NCI-H2196 (cell line): Measurements from ENCODE around the gene ADAMTS1.
"Not testable (repeated sequence)": the region's sequence is repeated elsewhere in the genome, so short reads cannot be mapped to it uniquely, and the experiment has no call there.

Experiments used
- DNase-seq: peaks from one replicate; lab custom pipeline; 2025; ENCODE audit not compliant: unreplicated experiment; lab: John Stamatoyannopoulos, UW

ADAMTS1 gene

DNA sequence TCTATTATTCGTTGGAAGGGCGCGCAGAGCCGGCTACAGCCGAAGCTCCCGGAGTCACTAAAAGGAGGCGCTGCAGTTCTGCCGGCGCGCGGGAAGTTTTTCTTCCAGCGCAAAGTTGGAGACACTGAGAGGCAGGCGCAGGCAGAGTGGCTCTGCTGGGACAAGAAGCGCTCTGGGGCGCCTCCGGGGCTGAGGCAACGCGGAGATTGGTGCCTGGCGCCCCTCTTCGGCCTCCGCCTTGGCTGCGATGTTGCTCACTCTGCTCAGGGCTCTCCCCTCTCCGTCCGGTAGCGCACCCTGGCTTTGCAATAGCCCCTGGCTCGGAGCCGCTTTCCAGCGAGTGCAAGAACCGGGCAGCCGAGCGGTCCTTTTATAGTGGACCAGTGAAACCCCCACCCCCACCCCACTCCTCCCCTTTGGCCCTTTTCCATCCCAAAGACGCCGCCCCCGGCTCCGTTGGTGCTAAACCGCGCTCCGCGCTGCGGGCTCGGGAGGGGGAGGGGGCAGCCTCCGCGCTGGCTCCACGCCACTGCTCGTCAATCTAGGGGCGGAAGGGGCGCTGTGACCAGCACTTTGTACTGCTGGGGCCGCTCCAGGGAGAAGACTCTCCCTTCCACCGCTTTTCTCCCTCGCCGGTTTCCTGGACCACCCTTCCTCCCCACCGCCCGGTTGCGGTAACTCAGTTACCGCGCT, at the start of gene ADAMTS1:
Gene ADAMTS1 (minus strand): TSS at position 344 of the 693 bp plus-strand sequence. CDS start 455 bp downstream, outside the sequence.
- DNase-seq, result no peak

DNA sequence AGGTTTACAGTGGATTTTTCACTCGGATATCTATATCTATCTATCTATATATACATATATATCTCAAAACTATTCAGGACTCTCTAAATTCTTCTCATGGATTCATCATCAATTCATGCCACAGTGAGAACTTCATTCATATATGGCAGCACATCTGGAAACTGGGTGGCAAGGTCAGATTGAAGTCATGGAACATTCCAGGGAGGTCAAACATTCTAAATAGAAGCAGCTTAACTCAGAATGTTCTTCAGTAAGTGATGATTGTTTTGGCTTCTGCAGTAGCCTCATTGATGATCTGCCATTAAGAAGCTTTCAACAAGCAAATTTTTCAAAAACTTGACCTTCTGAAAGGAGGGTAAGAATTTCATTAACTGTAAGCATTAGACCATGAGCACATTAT, 46.9 kb upstream of the ADAMTS1 start:
- DNase-seq, result no peak

GRCh38 chr21:26888931-26889330, 43.7 kb upstream of the ADAMTS1 start:
- DNase-seq, result no peak

GRCh38 chr21:26888256-26888655, 43.0 kb upstream of the ADAMTS1 start:
- no peak for DNase-seq

DNA sequence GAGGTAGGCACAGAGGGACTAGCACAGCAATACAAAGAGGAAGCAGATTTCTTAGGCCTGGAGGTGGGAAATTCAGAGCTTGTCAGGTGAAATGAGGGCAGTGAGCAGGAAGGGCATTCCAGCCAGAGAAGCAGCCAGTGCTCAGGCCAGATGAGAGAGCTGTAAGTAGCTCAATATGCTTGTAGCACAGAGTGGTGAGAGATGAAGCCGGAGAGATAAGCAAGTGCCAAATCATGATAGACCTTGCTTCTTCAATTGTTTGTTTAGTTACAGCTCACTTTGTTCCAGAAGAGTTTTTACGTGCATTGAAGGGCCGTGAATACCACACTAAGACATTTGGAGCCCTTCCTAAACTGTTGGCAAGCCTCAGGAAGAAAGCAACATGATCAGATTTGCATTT, 42.0 kb upstream of the ADAMTS1 start:
- no peak for DNase-seq

GRCh38 chr21:26884436-26884835, 39.2 kb upstream of the ADAMTS1 start:
- no peak for DNase-seq

DNA sequence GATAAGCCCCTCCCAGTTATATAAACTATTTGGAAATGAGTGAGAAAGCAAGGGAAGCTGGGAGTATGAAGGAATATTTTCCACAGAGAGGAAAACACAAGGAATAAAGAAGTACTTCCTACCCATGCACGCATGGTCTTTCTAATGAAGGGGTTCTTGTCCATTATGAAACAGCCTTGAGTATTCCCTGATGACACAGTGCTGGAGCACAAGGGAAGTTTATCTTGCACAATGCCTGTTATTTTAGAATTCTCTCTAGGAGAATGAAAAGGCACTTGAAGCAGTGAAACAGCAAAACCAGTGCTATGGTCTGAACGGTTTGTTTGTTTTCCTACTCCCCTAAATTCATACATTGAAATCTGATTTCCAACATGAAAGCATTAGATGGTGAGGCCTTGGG, 38.6 kb upstream of the ADAMTS1 start:
- DNase-seq, result no peak

DNA sequence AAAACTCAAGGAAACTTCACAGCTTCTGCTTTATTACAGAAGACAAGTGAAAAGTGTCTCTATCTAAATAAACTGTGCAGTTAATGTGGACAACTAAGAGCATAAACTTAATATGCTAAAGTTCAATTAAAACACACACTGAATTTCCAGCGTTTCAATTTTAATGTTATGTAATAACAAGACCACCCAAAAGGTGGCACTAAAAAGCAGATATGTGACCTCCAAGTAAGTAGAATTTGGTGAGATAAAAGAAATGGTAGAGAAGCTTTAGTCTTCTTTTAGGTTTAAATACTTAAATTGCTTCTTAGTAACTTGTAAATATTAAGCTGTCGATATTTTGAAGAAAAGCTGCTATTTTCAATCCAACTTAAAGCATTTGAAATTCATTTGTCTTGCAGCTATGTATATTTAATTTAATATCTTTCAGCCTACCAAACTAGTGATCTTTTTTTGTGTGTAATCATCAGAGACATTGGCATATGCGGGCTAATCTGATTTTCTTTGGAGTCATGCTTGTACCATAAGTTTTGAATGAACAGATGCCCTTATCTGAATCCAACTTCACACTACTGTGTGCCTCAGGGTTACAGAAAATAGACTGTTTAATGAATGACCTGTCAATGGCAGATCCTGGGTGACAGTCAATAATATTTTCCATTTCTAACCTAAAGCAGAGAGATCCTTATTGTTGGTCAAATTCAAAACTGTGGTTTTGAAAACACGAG, 36.5 kb upstream of the ADAMTS1 start:
- no peak for DNase-seq

DNA sequence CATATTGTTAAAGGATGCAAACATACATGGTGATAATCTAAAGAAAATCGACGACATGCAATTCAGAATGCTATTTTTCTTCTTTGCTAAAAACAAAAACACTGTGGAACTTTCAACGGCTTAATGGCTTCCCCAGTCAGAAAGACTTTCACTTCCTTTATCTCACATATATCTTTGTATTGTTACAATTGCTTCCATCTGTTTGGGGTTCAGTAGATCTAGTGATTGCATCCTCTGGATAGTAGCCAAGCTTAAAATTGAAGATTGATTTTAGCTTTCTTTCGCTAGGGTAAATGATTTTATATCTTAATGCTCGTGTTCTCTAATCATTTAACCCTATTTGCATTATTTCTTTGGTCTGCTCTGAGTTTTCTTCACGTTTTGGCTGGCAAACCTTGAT, 31.8 kb upstream of the ADAMTS1 start:
- no peak for DNase-seq

DNA sequence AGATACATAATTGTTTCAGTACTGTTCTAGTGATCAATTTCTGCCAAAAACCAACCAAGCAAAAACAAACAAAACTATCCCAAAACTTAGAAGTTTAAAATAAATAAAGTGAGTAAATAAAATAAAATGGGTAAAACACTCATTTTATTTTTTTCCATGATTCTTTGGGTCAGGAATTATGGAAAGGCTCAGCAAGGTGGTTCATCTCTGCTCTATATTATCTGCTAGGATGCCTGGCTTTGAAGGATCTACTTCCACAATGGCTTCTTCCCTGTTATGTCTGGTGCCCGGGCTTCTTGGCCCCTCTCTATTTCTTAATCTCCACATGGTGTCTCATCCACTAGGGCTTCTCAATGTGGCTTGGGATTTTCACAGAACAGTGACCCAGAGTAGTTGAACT, 29.1 kb upstream of the ADAMTS1 start:
- no peak for DNase-seq

- DNase-seq, result no peak
Measured at GRCh38 chr21:26865857-26866256, 20.6 kb upstream of the ADAMTS1 start.

DNA sequence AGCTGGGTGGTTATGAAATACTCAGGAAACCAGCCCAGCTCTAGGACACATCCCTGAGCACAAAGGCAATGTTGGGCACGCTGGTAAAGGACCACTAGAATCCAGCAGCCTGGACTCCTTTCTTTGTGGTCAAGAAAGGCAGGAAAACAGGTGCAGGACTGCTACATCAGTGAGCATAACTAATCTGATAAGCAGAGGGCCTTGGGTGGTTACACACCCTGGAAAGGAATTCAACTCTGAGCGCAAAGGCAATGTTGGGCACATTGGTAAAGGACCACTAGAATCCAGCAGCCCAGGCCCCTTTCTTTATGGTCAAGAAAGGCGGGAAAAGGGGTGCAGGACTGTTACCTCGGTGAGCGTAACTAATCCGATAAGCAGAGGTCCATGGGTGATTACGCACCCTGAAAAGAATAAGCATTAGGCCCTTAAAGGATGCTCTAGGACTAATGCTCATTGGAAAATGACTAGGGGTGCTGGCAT, 11.7 kb upstream of the ADAMTS1 start:
- DNase-seq, result not testable (repeated sequence)

DNA sequence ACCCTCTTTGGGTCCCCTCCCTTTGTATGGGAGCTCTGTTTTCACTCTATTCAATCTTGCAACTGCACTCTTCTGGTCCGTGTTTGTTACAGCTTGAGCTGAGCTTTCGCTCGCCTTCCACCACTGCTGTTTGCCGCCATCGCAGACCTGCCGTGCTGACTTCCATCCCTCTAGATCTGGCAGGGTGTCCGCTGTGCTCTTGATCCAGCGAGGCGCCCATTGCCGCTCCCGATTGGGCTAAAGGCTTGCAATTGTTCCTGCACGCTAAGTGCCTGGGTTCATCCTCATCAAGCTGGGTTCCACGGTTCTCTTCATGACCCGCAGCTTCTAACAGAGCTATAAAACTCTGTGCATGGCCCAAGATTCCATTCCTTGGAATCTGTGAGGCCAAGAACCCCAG, 9.5 kb upstream of the ADAMTS1 start:
- DNase-seq, result not testable (repeated sequence)

DNA sequence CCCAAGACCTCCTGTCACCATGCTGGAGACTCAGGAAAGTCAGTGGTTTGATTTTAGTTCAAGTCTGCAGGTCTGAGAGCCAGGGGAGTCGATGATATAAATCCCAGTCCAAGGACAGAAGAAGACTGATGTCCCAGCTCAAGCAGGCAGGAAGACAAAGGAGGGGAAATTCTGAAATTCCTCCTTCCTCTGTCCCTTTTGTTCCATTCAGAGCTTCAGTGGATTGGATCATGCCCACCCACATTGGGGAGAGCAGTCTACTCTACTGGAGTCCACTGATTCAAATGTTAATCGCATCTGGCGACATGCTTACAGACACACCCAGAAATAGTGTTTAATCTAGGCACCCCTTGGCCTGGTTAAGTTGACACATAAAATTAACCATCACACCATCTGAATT, 7.2 kb upstream of the ADAMTS1 start:
- DNase-seq, result no peak

DNA sequence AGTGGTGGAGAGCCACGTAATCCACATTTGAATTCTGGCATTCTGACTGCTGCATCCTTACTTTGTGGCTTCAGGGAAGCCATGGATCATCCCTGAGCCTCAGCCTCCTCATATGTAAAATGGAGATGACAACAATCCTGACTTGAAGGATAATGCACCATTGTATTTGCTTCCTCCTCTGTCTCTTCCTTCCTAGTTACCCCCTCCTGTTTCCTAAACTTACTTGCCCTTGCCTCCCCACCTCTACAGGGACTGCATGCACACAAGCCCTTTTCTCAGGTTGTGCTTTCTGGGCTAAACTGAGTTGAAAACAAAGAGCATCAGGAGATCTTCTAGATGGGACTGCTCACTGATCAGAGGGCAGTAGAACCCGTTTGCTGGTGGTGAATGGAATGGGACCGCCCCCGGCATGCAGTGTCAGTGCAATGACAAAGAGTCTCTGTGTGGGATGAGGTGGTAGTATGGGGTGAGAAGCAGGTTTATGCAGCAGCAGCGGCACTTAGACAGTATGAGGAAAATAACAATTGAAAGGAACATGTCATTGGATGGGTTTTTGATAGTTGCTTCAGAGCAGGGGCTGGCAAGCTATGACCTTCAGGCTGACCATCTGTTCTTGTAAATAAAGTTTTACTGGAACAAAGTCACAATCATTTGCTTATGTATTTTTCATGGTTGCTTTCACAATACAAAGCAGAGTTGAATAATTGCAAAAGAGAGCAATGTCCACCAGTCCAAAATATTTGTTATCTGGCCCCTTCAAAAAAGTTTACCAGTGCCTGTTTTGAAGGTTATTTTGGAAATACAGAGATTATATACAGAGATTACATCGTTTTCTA, 6.1 kb upstream of the ADAMTS1 start:
- DNase-seq, result no peak

GRCh38 chr21:26850116-26850643, 5.0 kb upstream of the ADAMTS1 start:
- peak; percentile 25 for DNase-seq

GRCh38 chr21:26849428-26850115, 4.4 kb upstream of the ADAMTS1 start:
- peak; percentile 31 for DNase-seq

- DNase-seq, result no peak
Measured at GRCh38 chr21:26847921-26848320, 2.7 kb upstream of the ADAMTS1 start.

DNA sequence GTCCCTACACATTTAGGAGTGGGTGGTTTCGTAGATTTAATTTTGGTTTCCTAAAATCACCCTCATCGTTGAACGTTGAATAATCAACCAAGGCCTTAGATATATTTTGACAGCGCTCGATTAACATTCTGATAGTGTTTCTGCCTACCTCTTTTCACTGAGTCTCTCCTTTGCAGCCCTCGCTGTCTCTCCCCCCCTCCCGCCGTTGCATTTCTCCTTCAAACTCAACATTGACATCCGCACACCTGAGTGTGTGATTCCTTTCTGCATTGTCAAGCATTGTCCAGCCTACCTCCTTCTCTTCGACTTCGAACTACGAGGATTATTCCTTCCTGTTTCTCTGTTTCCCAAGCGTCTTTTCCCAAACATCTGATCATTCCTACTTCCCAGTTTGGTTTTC, 1.8 kb upstream of the ADAMTS1 start:
- no peak for DNase-seq

GRCh38 chr21:26846036-26846931, 1.1 kb upstream of the ADAMTS1 start:
- no peak for DNase-seq
